Transverse colon (tissue), 4 donors: ENCODE results near the gene NRSN1.

Experiments used
- EP300 ChIP-seq: sonication (generic); formaldehyde crosslinking; IDR thresholded peaks from one replicate; pipeline ENCODE4 v1.6.1; 2017; ENCODE audit warnings: antibody characterized with exemption, low read depth
- POLR2A ChIP-seq: fragments of 450-650 bp; IDR thresholded peaks from one replicate; pipeline ENCODE4 v1.6.1; 2016; ENCODE audit warnings: antibody characterized with exemption, mild to moderate bottlenecking, moderate library complexity
- POLR2AphosphoS5 ChIP-seq, 3 donors: sonication (generic); formaldehyde crosslinking; IDR thresholded peaks; one replicate each; pipeline ENCODE4 v1.6.1; 2016; ENCODE audit warnings: antibody characterized with exemption in 3 of 3
- TF ChIP-seq, protein P1 (sequence below), 5 experiments: fragments of 200-600 bp in 3 of 5; fragments of 450-650 bp in 2 of 5; sonication (generic) in 3 of 5; IDR thresholded peaks; 1 replicate in 2 of 5; 2 replicates in 3 of 5; pipeline ENCODE4 v1.5.1; 2016 to 2017; ENCODE audit warnings: antibody characterized with exemption in 5 of 5, inconsistent platforms in 3 of 5, mild to moderate bottlenecking in 2 of 5, moderate library complexity in 1 of 5

GRCh38 chr6:24157886-24158285 lies 31.9 kb downstream of the NRSN1 start:
- TF ChIP-seq, protein P1, sequence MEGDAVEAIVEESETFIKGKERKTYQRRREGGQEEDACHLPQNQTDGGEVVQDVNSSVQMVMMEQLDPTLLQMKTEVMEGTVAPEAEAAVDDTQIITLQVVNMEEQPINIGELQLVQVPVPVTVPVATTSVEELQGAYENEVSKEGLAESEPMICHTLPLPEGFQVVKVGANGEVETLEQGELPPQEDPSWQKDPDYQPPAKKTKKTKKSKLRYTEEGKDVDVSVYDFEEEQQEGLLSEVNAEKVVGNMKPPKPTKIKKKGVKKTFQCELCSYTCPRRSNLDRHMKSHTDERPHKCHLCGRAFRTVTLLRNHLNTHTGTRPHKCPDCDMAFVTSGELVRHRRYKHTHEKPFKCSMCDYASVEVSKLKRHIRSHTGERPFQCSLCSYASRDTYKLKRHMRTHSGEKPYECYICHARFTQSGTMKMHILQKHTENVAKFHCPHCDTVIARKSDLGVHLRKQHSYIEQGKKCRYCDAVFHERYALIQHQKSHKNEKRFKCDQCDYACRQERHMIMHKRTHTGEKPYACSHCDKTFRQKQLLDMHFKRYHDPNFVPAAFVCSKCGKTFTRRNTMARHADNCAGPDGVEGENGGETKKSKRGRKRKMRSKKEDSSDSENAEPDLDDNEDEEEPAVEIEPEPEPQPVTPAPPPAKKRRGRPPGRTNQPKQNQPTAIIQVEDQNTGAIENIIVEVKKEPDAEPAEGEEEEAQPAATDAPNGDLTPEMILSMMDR (IDR thresholded peaks at IDR 0.05), result no peak
- TF ChIP-seq POLR2A (no peak), EP300 (no peak), POLR2AphosphoS5 (IDR thresholded peaks at IDR 0.05) (no peak)
